HCT116 (cell line): ENCODE results near the gene TNFRSF18. TPM values are rescaled to one million over a fixed set of nuclear protein-coding genes. Genes with fewer than 3 reads are reported as not detected.
A peak's percentile ranks its signal among the peaks of the same experiment; 100 is the strongest.

Experiments
- ATAC-seq: fragments of 200-7000 bp; cut with Tn5 transposase; 2 replicates; pipeline ENCODE4 v1.9.1; 2020; ENCODE audit warnings: mild to moderate bottlenecking, moderate library complexity
- BruUV-seq: library from RNA; stranded (reverse); fragments of 400-500 nt; replicated peaks from 2 replicates; lab custom pipeline; 2021; lab: Mats Ljungman, UMichigan
- CTCF ChIA-PET: fragments of 300-600 bp; sonication (Branson Sonifier 250); formaldehyde crosslinking; loops from one replicate; lab custom pipeline; 2021; ENCODE audit warnings: antibody characterized with exemption; lab: Charles Lee
- POLR2A ChIA-PET: fragments of 300-600, 350-600 bp; sonication (Branson Sonifier 250); formaldehyde crosslinking; loops from one replicate; lab custom pipeline; 2021; ENCODE audit warnings: antibody characterized with exemption; lab: Charles Lee
- RAD21 ChIA-PET, 2 experiments: fragments of 300-600 bp; sonication (Branson Sonifier 250); formaldehyde crosslinking; loops; one replicate each; lab custom pipeline; 2023; ENCODE audit warnings: low total read pairs in 2 of 2; ENCODE audit not compliant: uncharacterized antibody in 2 of 2, unreplicated experiment in 2 of 2, low non-redundant PET in 1 of 2; lab: Charles Lee
- DNase-seq: peaks from one replicate; pipeline ENCODE4 v3.0.0-alpha.2; 2010; ENCODE audit warnings: low read depth, low spot score
- H2AFZ ChIP-seq: fragments of 200-600 bp; shearing (Covaris generic), sonication (generic); 2 replicates; pipeline ENCODE4 v1.6.1; 2017; ENCODE audit warnings: low read depth, mixed run types, mixed read lengths, antibody characterized with exemption, low read length; ENCODE audit not compliant: poor library complexity, severe bottlenecking
- H3K27ac ChIP-seq: 2 replicates; pipeline ENCODE4 v1.5.1; 2012; ENCODE audit warnings: low read depth, low read length
- H3K27me3 ChIP-seq: fragments of 200-600 bp; sonication (generic); 2 replicates; pipeline ENCODE4 v1.6.1; 2016; ENCODE audit warnings: mixed run types, low read length, mixed read lengths; ENCODE audit not compliant: insufficient read depth
- H3K36me3 ChIP-seq, 2 experiments: fragments of 200-500 bp in 1 of 2; fragments of 200-600 bp in 1 of 2; sonication (Bioruptor generic) in 1 of 2; sonication (generic) in 1 of 2; 2 replicates each; pipeline versions ENCODE4 v1.5.1 to v1.6.1; 2014 to 2016; ENCODE audit warnings: low read length in 2 of 2, inconsistent platforms in 1 of 2, mixed read lengths in 1 of 2, mixed run types in 1 of 2; ENCODE audit not compliant: insufficient read depth in 2 of 2, control insufficient read depth in 1 of 2
- H3K4me1 ChIP-seq, 2 experiments: fragments of 200-600 bp in 1 of 2; sonication (generic) in 1 of 2; 2 replicates each; pipeline versions ENCODE4 v1.5.1 to v1.6.1; 2012 to 2017; ENCODE audit warnings: low read length in 2 of 2, inconsistent platforms in 1 of 2, mild to moderate bottlenecking in 1 of 2, mixed read lengths in 1 of 2, mixed run types in 1 of 2, moderate library complexity in 1 of 2; ENCODE audit not compliant: insufficient read depth in 2 of 2, control insufficient read depth in 1 of 2
- H3K4me2 ChIP-seq: fragments of 200-600 bp; sonication (generic); 2 replicates; pipeline ENCODE4 v1.6.1; 2017; ENCODE audit warnings: mixed run types, low read length, mixed read lengths
- H3K4me3 ChIP-seq, 2 experiments: fragments of 200-600 bp in 1 of 2; sonication (generic) in 1 of 2; replicated peaks in 1 of 2; 2 replicates each; pipeline ENCODE4 v1.5.1; 2011 to 2016; ENCODE audit warnings: low read length in 2 of 2, control low read depth in 1 of 2, low read depth in 1 of 2, mild to moderate bottlenecking in 1 of 2, mixed read lengths in 1 of 2, mixed run types in 1 of 2
- H3K79me2 ChIP-seq: fragments of 200-600 bp; sonication (generic); 2 replicates; pipeline ENCODE4 v1.6.1; 2017; ENCODE audit warnings: mild to moderate bottlenecking, mixed run types, low read length, moderate library complexity, mixed read lengths; ENCODE audit not compliant: insufficient read depth
- H3K9ac ChIP-seq: fragments of 200-600 bp; sonication (generic); 2 replicates; pipeline ENCODE4 v1.6.1; 2016; ENCODE audit warnings: low read length, mixed read lengths
- H3K9me2 ChIP-seq: fragments of 200-600 bp; sonication (generic), shearing (Covaris generic); 2 replicates; pipeline ENCODE4 v1.6.1; 2017; ENCODE audit warnings: mixed run types, mild to moderate bottlenecking, moderate library complexity; ENCODE audit not compliant: insufficient read depth
- H3K9me3 ChIP-seq, 2 experiments: fragments of 200-500 bp in 1 of 2; fragments of 200-600 bp in 1 of 2; sonication (Bioruptor generic) in 1 of 2; sonication (generic) in 1 of 2; 2 replicates each; pipeline ENCODE4 v1.6.1; 2014 to 2017; ENCODE audit warnings: low read length in 2 of 2, mixed read lengths in 2 of 2, inconsistent platforms in 1 of 2, low read depth in 1 of 2, mild to moderate bottlenecking in 1 of 2, mixed run types in 1 of 2, moderate library complexity in 1 of 2; ENCODE audit not compliant: control insufficient read depth in 1 of 2, insufficient read depth in 1 of 2
- H4K20me1 ChIP-seq: fragments of 200-600 bp; sonication (generic), shearing (Covaris generic); 2 replicates; pipeline ENCODE4 v1.6.1; 2017; ENCODE audit warnings: mixed run types, mild to moderate bottlenecking, moderate library complexity; ENCODE audit not compliant: insufficient read depth
- ATF3 ChIP-seq: IDR thresholded peaks from 2 replicates; pipeline ENCODE4 v1.6.1; 2012
- CBX3 ChIP-seq: IDR thresholded peaks from 2 replicates; pipeline ENCODE4 v1.6.1; 2012; ENCODE audit warnings: low read depth
- CTCF ChIP-seq, 3 experiments: fragments of 200-600 bp in 1 of 3; sonication (generic) in 1 of 3; IDR thresholded peaks in 2 of 3; conservative IDR thresholded peaks in 1 of 3; 2 replicates each; pipeline ENCODE4 v1.5.1; 2012 to 2017; ENCODE audit warnings: low read depth in 2 of 3, low read length in 2 of 3, antibody characterized with exemption in 1 of 3, borderline replicate concordance in 1 of 3, control low read depth in 1 of 3, mild to moderate bottlenecking in 1 of 3, mixed read lengths in 1 of 3, mixed run types in 1 of 3, moderate library complexity in 1 of 3; ENCODE audit not compliant: insufficient read depth in 1 of 3
- EGR1 ChIP-seq: IDR thresholded peaks from 2 replicates; pipeline ENCODE4 v1.6.1; 2012; ENCODE audit warnings: low read depth
- ELF1 ChIP-seq: IDR thresholded peaks from 2 replicates; pipeline ENCODE4 v1.6.1; 2012; ENCODE audit warnings: low read depth, borderline replicate concordance
- EZH2 ChIP-seq: fragments of 200-600 bp; sonication (generic); IDR thresholded peaks from 2 replicates; pipeline ENCODE4 v1.6.1; 2017; ENCODE audit warnings: antibody characterized with exemption, mixed run types
- EZH2phosphoT487 ChIP-seq: fragments of 200-600 bp; IDR thresholded peaks from 2 replicates; pipeline ENCODE4 v1.6.1; 2018; ENCODE audit warnings: antibody characterized with exemption, borderline replicate concordance
- FOSL1 ChIP-seq: IDR thresholded peaks from 2 replicates; pipeline ENCODE4 v1.6.1; 2012; ENCODE audit warnings: low read depth
- JUND ChIP-seq: IDR thresholded peaks from 2 replicates; pipeline ENCODE4 v1.6.1; 2012
- MAX ChIP-seq: IDR thresholded peaks from 2 replicates; pipeline ENCODE4 v1.6.1; 2012
- POLR2A ChIP-seq: IDR thresholded peaks from 2 replicates; pipeline ENCODE4 v1.7.0; 2011; ENCODE audit warnings: borderline replicate concordance; ENCODE audit not compliant: insufficient read depth, insufficient read length; ENCODE audit errors: extremely low read depth
- REST ChIP-seq: IDR thresholded peaks from 2 replicates; pipeline ENCODE4 v1.6.1; 2012; ENCODE audit warnings: low read depth
- SIN3A ChIP-seq: IDR thresholded peaks from 2 replicates; pipeline ENCODE4 v1.6.1; 2012; ENCODE audit warnings: low read depth
- SP1 ChIP-seq: IDR thresholded peaks from 2 replicates; pipeline ENCODE4 v1.6.1; 2012; ENCODE audit warnings: low read depth
- SRF ChIP-seq: IDR thresholded peaks from 2 replicates; pipeline ENCODE4 v1.6.1; 2012; ENCODE audit warnings: low read depth
- TCF7L2 ChIP-seq: IDR thresholded peaks from 2 replicates; pipeline ENCODE4 v1.7.0; 2011; ENCODE audit warnings: borderline replicate concordance, inconsistent platforms; ENCODE audit not compliant: insufficient read depth, insufficient read length; ENCODE audit errors: extremely low read depth
- YY1 ChIP-seq: IDR thresholded peaks from 2 replicates; pipeline ENCODE4 v1.6.1; 2011; ENCODE audit warnings: low read length, low read depth, moderate library complexity, mild to moderate bottlenecking; ENCODE audit not compliant: insufficient replicate concordance; ENCODE audit errors: extremely low read depth
- ZBTB33 ChIP-seq: IDR thresholded peaks from 2 replicates; pipeline ENCODE4 v1.6.1; 2011; ENCODE audit warnings: mild to moderate bottlenecking, low read length, moderate library complexity; ENCODE audit not compliant: insufficient replicate concordance; ENCODE audit errors: extremely low read depth
- ZFX ChIP-seq: fragments of 450-650 bp; IDR thresholded peaks from 2 replicates; pipeline ENCODE4 v1.6.1; 2017
- intact Hi-C: fragments of 100-400 bp; cut with micrococcal nuclease; formaldehyde crosslinking; loops from 2 replicates; pipeline ENCODE4 v1.10.0; 2022
- total RNA-seq: library from RNA; stranded (reverse); gene quantifications from one replicate; pipeline ENCODE4 v1.2.1, GENCODE V29; 2021; ENCODE audit not compliant: unreplicated experiment

The TNFRSF18 gene
- total RNA-seq, 1 experiment from 2014 or later: 56.2 TPM

- no peak overlapping the region for H2AFZ ChIP-seq
- RAD21 ChIA-PET: no interaction called here
These were observed 31.7 kb upstream of the TNFRSF18 start for GRCh38 chr1:1237874-1238701.

More at GRCh38 chr1:1237874-1238701, 31.7 kb upstream of the TNFRSF18 start:
- ChIA-PET CTCF (no interaction called here), POLR2A (no interaction called here)
- Histone ChIP-seq H3K27ac (peak overlapping the region; percentile 8; the same call in 1 of the 2 replicates), H3K9ac (no peak overlapping the region), H3K4me3 (no peak overlapping the region), H3K9me2 (no peaks in the 10 kb centered on the region), H3K27me3 (no peaks in the 10 kb centered on the region), H3K9me3 (no peaks in the 10 kb centered on the region), H3K4me2 (peak overlapping the region; percentile 46), H3K79me2 (peaks cover 16% of the 10 kb centered on the region; the same call in 1 of the 2 replicates), H3K36me3 (no peaks in the 10 kb centered on the region), H3K4me1 (peaks cover 9 to 23% of the 10 kb centered on the region in 2 experiments; a peak in 3 of 4 replicates), H4K20me1 (no peaks in the 10 kb centered on the region)
- DNase-seq (peak; percentile 38), ATAC-seq (peak; percentile 56)
- no TSS peak for BruUV-seq
- TF ChIP-seq ZBTB33 (no peak), EGR1 (no peak), SP1 (no peak), CBX3 (no peak), SRF (no peak), TCF7L2 (no peak), POLR2A (no peak), ZFX (no peak), FOSL1 (no peak), SIN3A (no peak), JUND (no peak), ATF3 (no peak), MAX (no peak), CTCF (IDR thresholded peaks at IDR 0.05 in 2 of 3, conservative IDR thresholded peaks at IDR 0.05 in 1 of 3; ENCODE audit: borderline replicate concordance in 1 of 3, insufficient read depth in 1 of 3, low read depth in 2 of 3, low read length in 2 of 3) (no peak), REST (no peak), EZH2 (no peak), YY1 (no peak), ELF1 (no peak), EZH2phosphoT487 (no peak)
- intact Hi-C loops: no loop called here
